ENCODE data around the gene SNN.

The SNN gene

GRCh38 chr16:11666103-11667055, 1.9 kb upstream of the SNN start:
- no peak overlapping the region for H3K4me3 ChIP-seq (ENCODE audit: low read depth, low read length)

- no peak overlapping the region for H3K4me3 ChIP-seq (ENCODE audit: low read depth, low read length)
Observed at GRCh38 chr16:11667221-11667823, 933 bp upstream of the SNN start.

GRCh38 chr16:11668623-11669379, 546 bp downstream of the SNN start:
- peak overlapping the region; percentile 67 for H3K4me3 ChIP-seq (ENCODE audit: low read depth, low read length)

GRCh38 chr16:11669380-11670146, 1.3 kb downstream of the SNN start:
- H3K4me3 ChIP-seq (ENCODE audit: low read depth, low read length), result peak overlapping the region; percentile 67

GRCh38 chr16:11670171-11671131, 2.2 kb downstream of the SNN start:
- no peak overlapping the region for H3K4me3 ChIP-seq (ENCODE audit: low read depth, low read length)

- no peak overlapping the region for H3K4me3 ChIP-seq (ENCODE audit: low read depth, low read length)
Observed at GRCh38 chr16:11671271-11671670, 3.0 kb downstream of the SNN start.

GRCh38 chr16:11671676-11672075, 3.4 kb downstream of the SNN start:
- H3K4me3 ChIP-seq (ENCODE audit: low read depth, low read length), result no peak overlapping the region

GRCh38 chr16:11672206-11673090, 4.2 kb downstream of the SNN start:
- H3K4me3 ChIP-seq (ENCODE audit: low read depth, low read length), result no peak overlapping the region

GRCh38 chr16:11673091-11674000, 5.1 kb downstream of the SNN start:
- H3K4me3 ChIP-seq (ENCODE audit: low read depth, low read length), result no peak overlapping the region

GRCh38 chr16:11674001-11674817, 6.0 kb downstream of the SNN start:
- no peak overlapping the region for H3K4me3 ChIP-seq (ENCODE audit: low read depth, low read length)

GRCh38 chr16:11674818-11675560, 6.7 kb downstream of the SNN start:
- no peak overlapping the region for H3K4me3 ChIP-seq (ENCODE audit: low read depth, low read length)

GRCh38 chr16:11675561-11676511, 7.6 kb downstream of the SNN start:
- H3K4me3 ChIP-seq (ENCODE audit: low read depth, low read length), result no peak overlapping the region

- no peak overlapping the region for H3K4me3 ChIP-seq (ENCODE audit: low read depth, low read length)
Observed at GRCh38 chr16:11676799-11677198, 8.5 kb downstream of the SNN start.

- H3K4me3 ChIP-seq (ENCODE audit: low read depth, low read length), result no peak overlapping the region
Observed at GRCh38 chr16:11677451-11677951, 9.2 kb downstream of the SNN start.
